ENCODE data around the gene CNTN1.

DNA sequence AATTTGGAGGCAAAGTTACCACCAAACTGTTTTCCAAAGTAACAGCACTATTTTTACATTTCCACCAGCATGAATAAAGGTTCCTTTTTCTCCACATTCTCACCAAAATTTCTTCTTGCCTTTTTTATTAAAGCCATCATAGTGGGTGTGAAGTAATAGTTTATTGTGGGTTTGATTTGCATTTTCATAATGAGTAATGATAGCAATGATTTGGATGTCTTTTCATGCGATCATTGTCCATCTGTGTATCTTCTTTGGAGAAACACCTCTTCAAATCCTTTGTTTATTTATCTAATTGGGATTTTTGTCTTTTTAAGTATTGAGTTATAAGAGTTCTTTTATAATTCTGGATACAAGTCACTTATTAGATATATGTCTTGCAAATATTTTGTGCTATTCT, 172.7 kb downstream of the CNTN1 start:
- no peak for TF ChIP-seq POLR2A (IDR thresholded peaks at IDR 0.05)
- TF ChIP-seq, protein P1, sequence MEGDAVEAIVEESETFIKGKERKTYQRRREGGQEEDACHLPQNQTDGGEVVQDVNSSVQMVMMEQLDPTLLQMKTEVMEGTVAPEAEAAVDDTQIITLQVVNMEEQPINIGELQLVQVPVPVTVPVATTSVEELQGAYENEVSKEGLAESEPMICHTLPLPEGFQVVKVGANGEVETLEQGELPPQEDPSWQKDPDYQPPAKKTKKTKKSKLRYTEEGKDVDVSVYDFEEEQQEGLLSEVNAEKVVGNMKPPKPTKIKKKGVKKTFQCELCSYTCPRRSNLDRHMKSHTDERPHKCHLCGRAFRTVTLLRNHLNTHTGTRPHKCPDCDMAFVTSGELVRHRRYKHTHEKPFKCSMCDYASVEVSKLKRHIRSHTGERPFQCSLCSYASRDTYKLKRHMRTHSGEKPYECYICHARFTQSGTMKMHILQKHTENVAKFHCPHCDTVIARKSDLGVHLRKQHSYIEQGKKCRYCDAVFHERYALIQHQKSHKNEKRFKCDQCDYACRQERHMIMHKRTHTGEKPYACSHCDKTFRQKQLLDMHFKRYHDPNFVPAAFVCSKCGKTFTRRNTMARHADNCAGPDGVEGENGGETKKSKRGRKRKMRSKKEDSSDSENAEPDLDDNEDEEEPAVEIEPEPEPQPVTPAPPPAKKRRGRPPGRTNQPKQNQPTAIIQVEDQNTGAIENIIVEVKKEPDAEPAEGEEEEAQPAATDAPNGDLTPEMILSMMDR (IDR thresholded peaks at IDR 0.05) = no peak
